SK-N-SH (cell line): ENCODE data around the gene MYO16. TPM values are rescaled to one million over a fixed set of nuclear protein-coding genes. Genes with fewer than 3 reads are reported as not detected.

Experiments
- CTCF ChIA-PET: fragments of 300-600, 350-600 bp; formaldehyde crosslinking; extraction: SDS; loops from one replicate; lab custom pipeline; 2021; lab: Yijun Ruan, JAX
- POLR2A ChIA-PET: fragments of 350-600 bp; sonication (Branson Sonifier 250); formaldehyde crosslinking; extraction: SDS; loops from one replicate; lab custom pipeline; 2020; ENCODE audit warnings: antibody characterized with exemption, inconsistent platforms; lab: Yijun Ruan, JAX
- DNase-seq: peaks from one replicate; pipeline ENCODE4 v3.0.0; 2012
- H2AFZ ChIP-seq: fragments of 200-600 bp; sonication (generic); 2 replicates; pipeline ENCODE4 v1.8.1; 2016; ENCODE audit warnings: antibody characterized with exemption, mild to moderate bottlenecking, low read depth
- H3F3A ChIP-seq: fragments of 200-600 bp; sonication (generic); replicated peaks from 2 replicates; pipeline ENCODE3; 2016; ENCODE audit warnings: antibody characterized with exemption, mild to moderate bottlenecking; ENCODE audit not compliant: insufficient read depth
- H3K27ac ChIP-seq, 2 experiments: fragments of 200-500 bp in 1 of 2; fragments of 200-600 bp in 1 of 2; sonication (Bioruptor generic) in 1 of 2; sonication (generic), shearing (Covaris generic) in 1 of 2; 2 replicates each; pipeline versions ENCODE4 v1.5.1 to v1.6.1; 2014 to 2016; ENCODE audit warnings: low read depth in 2 of 2, inconsistent platforms in 1 of 2, low read length in 1 of 2, mild to moderate bottlenecking in 1 of 2, mixed read lengths in 1 of 2
- H3K27me3 ChIP-seq: fragments of 200-600 bp; sonication (generic), shearing (Covaris generic); 2 replicates; pipeline ENCODE4 v1.6.1; 2016; ENCODE audit warnings: mixed run types; ENCODE audit not compliant: insufficient read depth
- H3K36me3 ChIP-seq, 2 experiments: fragments of 200-500 bp in 1 of 2; fragments of 200-600 bp in 1 of 2; sonication (Bioruptor generic) in 1 of 2; sonication (generic) in 1 of 2; replicated peaks in 1 of 2; 2 replicates each; pipeline versions ENCODE3 to v1.5.1; 2014 to 2016; ENCODE audit warnings: low read length in 1 of 2, mild to moderate bottlenecking in 1 of 2; ENCODE audit not compliant: insufficient read depth in 2 of 2, control insufficient read depth in 1 of 2
- H3K4me1 ChIP-seq, 2 experiments: fragments of 200-500 bp in 1 of 2; fragments of 200-600 bp in 1 of 2; sonication (Bioruptor generic) in 1 of 2; sonication (generic), shearing (Covaris generic) in 1 of 2; 2 replicates each; pipeline versions ENCODE4 v1.5.1 to v1.6.1; 2014 to 2016; ENCODE audit warnings: low read depth in 1 of 2, low read length in 1 of 2, mixed run types in 1 of 2; ENCODE audit not compliant: insufficient read depth in 2 of 2, control insufficient read depth in 1 of 2
- H3K4me2 ChIP-seq: fragments of 200-600 bp; sonication (generic), shearing (Covaris generic); 2 replicates; pipeline ENCODE4 v1.6.1; 2017; ENCODE audit warnings: mixed run types
- H3K4me3 ChIP-seq, 2 experiments: fragments of 200-500 bp in 1 of 2; fragments of 200-600 bp in 1 of 2; sonication (Bioruptor generic) in 1 of 2; sonication (generic), shearing (Covaris generic) in 1 of 2; 2 replicates each; pipeline versions ENCODE4 v1.5.1 to v1.8.1; 2014 to 2016; ENCODE audit warnings: low read depth in 2 of 2, inconsistent platforms in 1 of 2, low read length in 1 of 2, mild to moderate bottlenecking in 1 of 2, mixed read lengths in 1 of 2, moderate library complexity in 1 of 2
- H3K79me2 ChIP-seq: fragments of 200-600 bp; sonication (generic); 2 replicates; pipeline ENCODE4 v1.8.1; 2017; ENCODE audit warnings: mild to moderate bottlenecking; ENCODE audit not compliant: insufficient read depth
- H3K9ac ChIP-seq: fragments of 200-600 bp; sonication (generic); 2 replicates; pipeline ENCODE4 v1.6.1; 2017; ENCODE audit warnings: mixed run types
- H3K9me2 ChIP-seq: fragments of 200-600 bp; sonication (generic); 2 replicates; pipeline ENCODE4 v1.6.1; 2017; ENCODE audit warnings: mixed run types
- H3K9me3 ChIP-seq: fragments of 200-600 bp; sonication (generic); 2 replicates; pipeline ENCODE4 v1.6.1; 2017; ENCODE audit warnings: mixed run types, mild to moderate bottlenecking, moderate library complexity
- H4K20me1 ChIP-seq: fragments of 200-600 bp; sonication (generic); 2 replicates; pipeline ENCODE4 v1.6.1; 2017; ENCODE audit warnings: mild to moderate bottlenecking, mixed run types; ENCODE audit not compliant: insufficient read depth
- CHD2 ChIP-seq: fragments of 150-350 bp; IDR thresholded peaks from 2 replicates; pipeline ENCODE4 v1.6.1; 2018; ENCODE audit warnings: low read length; ENCODE audit not compliant: partially characterized antibody
- EP300 ChIP-seq, 2 experiments: IDR thresholded peaks; 2 replicates each; pipeline versions ENCODE4 v1.4.0 to v1.6.1; 2012; ENCODE audit warnings: borderline replicate concordance in 1 of 2, low read depth in 1 of 2, low read length in 1 of 2
- EZH2phosphoT487 ChIP-seq: fragments of 200-600 bp; sonication (generic); IDR thresholded peaks from 2 replicates; pipeline ENCODE4 v1.6.1; 2017; ENCODE audit warnings: low read depth, mixed run types, mild to moderate bottlenecking, antibody characterized with exemption, moderate library complexity, borderline replicate concordance
- FOXM1 ChIP-seq: IDR thresholded peaks from 2 replicates; pipeline ENCODE4 v1.4.0; 2012; ENCODE audit warnings: low read depth, mild to moderate bottlenecking
- GABPA ChIP-seq: IDR thresholded peaks from 2 replicates; pipeline ENCODE4 v1.4.0; 2012; ENCODE audit warnings: low read depth, mild to moderate bottlenecking
- GATA2 ChIP-seq: sonication (generic); formaldehyde crosslinking; IDR thresholded peaks from 2 replicates; pipeline ENCODE4 v1.5.0; 2020; ENCODE audit warnings: mild to moderate bottlenecking, missing genetic modification reagents
- JUND ChIP-seq: IDR thresholded peaks from 2 replicates; pipeline ENCODE4 v1.4.0; 2012
- MEF2A ChIP-seq: IDR thresholded peaks from 2 replicates; pipeline ENCODE4 v1.4.0; 2012; ENCODE audit warnings: low read depth, borderline replicate concordance
- MXI1 ChIP-seq: IDR thresholded peaks from 2 replicates; pipeline ENCODE4 v1.6.1; 2012; ENCODE audit warnings: mild to moderate bottlenecking, low read depth, low read length, improper control_type of control experiment
- POLR2AphosphoS5 ChIP-seq: IDR thresholded peaks from 2 replicates; pipeline ENCODE4 v1.6.1; 2012; ENCODE audit warnings: low read depth, low read length
- RAD21 ChIP-seq: IDR thresholded peaks from 2 replicates; pipeline ENCODE4 v1.6.1; 2012; ENCODE audit warnings: mild to moderate bottlenecking, low read length
- RCOR1 ChIP-seq: fragments of 150-350 bp; IDR thresholded peaks from 2 replicates; pipeline ENCODE4 v1.6.1; 2017; ENCODE audit warnings: antibody characterized with exemption, low read length
- RFX5 ChIP-seq: IDR thresholded peaks from 2 replicates; pipeline ENCODE4 v1.6.1; 2012; ENCODE audit warnings: mild to moderate bottlenecking, improper control_type of control experiment, low read length
- SMC3 ChIP-seq: IDR thresholded peaks from 2 replicates; pipeline ENCODE4 v1.6.1; 2012; ENCODE audit warnings: low read depth, low read length, improper control_type of control experiment
- TAF1 ChIP-seq: IDR thresholded peaks from 2 replicates; pipeline ENCODE4 v1.6.1; 2012; ENCODE audit warnings: low read depth, mild to moderate bottlenecking, low read length, moderate library complexity, borderline replicate concordance
- TCF12 ChIP-seq: IDR thresholded peaks from 2 replicates; pipeline ENCODE4 v1.4.0; 2012
- WGBS: methylation state at CpG from one replicate; pipeline ENCODE4 v1.1.6; 2017; ENCODE audit warnings: low lambda C conversion rate; 5-methylcytosine and 5-hydroxymethylcytosine counted together
- polyA plus RNA-seq, 3 experiments: library from polyadenylated mRNA; depleted of rRNA; stranded (reverse); fragments of >200 nt; gene quantifications; 2 replicates each; pipeline ENCODE4 v1.2.3, GENCODE V29; 2012
- TF ChIP-seq, protein P1 (sequence below): fragments of 200-600 bp; sonication (generic); IDR thresholded peaks from 2 replicates; pipeline ENCODE4 v1.6.1; 2017; ENCODE audit warnings: antibody characterized with exemption, mild to moderate bottlenecking, moderate library complexity
- TF ChIP-seq, protein P2 (sequence below): fragments of 150-350 bp; IDR thresholded peaks from 2 replicates; pipeline ENCODE4 v1.6.1; 2016; ENCODE audit warnings: mild to moderate bottlenecking, low read depth, low read length
- TF ChIP-seq, protein P3 (sequence below): IDR thresholded peaks from 2 replicates; pipeline ENCODE4 v1.4.0; 2012; ENCODE audit warnings: low read depth, borderline replicate concordance

MYO16 gene
- polyA plus RNA-seq, 1 of the 3 experiments (the other 2 are of a cell fraction), result 0.07 TPM

DNA sequence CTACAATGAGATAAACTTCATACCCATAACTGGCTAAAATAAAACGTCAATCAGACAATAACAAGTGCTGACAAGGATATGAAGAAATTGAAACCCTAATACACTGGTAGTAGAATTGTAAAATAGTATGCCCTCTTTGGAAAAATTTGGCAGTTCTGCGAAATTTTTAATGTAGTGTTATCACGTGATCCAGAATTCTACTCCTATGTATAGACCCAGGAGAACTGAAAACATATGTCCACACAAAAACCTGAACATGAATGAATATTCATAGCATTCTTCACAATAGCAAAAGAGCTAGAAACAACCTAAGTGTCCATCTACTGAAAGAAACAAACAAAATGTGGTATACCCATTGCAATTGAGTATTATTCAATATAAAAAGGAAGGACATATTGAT lies 14.2 kb upstream of the MYO16 start:
- ChIA-PET POLR2A (no interaction called here), CTCF (interaction anchor here (4.6 kb wide), 1 partner anchor 280 kb away, joined by 18 read pairs; no protein-coding TSS in a partner anchor)
- no peaks in the 10 kb centered on the region for H3K4me1 ChIP-seq

More for the DNA sequence above, 14.2 kb upstream of the MYO16 start:
- no peaks in the 10 kb centered on the region for H4K20me1 ChIP-seq
- DNase-seq, result no peak
- no peak for TF ChIP-seq TCF12
- TF ChIP-seq RAD21, result no peak
- no peak for TF ChIP-seq EZH2phosphoT487
- TF ChIP-seq GATA2 (CRISPR knock-in tag), result no peak
- no peak for TF ChIP-seq SMC3
- TF ChIP-seq TAF1, result no peak
- no peak for TF ChIP-seq GABPA
- TF ChIP-seq, protein P1, sequence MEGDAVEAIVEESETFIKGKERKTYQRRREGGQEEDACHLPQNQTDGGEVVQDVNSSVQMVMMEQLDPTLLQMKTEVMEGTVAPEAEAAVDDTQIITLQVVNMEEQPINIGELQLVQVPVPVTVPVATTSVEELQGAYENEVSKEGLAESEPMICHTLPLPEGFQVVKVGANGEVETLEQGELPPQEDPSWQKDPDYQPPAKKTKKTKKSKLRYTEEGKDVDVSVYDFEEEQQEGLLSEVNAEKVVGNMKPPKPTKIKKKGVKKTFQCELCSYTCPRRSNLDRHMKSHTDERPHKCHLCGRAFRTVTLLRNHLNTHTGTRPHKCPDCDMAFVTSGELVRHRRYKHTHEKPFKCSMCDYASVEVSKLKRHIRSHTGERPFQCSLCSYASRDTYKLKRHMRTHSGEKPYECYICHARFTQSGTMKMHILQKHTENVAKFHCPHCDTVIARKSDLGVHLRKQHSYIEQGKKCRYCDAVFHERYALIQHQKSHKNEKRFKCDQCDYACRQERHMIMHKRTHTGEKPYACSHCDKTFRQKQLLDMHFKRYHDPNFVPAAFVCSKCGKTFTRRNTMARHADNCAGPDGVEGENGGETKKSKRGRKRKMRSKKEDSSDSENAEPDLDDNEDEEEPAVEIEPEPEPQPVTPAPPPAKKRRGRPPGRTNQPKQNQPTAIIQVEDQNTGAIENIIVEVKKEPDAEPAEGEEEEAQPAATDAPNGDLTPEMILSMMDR, result no peak
- TF ChIP-seq RFX5, result no peak
- no peak for TF ChIP-seq EP300 (IDR thresholded peaks at IDR 0.05; ENCODE audit: borderline replicate concordance in 1 of 2, low read depth in 1 of 2, low read length in 1 of 2)
- TF ChIP-seq MEF2A, result no peak
- no peak for TF ChIP-seq POLR2AphosphoS5
- TF ChIP-seq FOXM1, result no peak
- TF ChIP-seq, protein P2, sequence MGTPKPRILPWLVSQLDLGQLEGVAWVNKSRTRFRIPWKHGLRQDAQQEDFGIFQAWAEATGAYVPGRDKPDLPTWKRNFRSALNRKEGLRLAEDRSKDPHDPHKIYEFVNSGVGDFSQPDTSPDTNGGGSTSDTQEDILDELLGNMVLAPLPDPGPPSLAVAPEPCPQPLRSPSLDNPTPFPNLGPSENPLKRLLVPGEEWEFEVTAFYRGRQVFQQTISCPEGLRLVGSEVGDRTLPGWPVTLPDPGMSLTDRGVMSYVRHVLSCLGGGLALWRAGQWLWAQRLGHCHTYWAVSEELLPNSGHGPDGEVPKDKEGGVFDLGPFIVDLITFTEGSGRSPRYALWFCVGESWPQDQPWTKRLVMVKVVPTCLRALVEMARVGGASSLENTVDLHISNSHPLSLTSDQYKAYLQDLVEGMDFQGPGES, result no peak
- TF ChIP-seq, protein P3, sequence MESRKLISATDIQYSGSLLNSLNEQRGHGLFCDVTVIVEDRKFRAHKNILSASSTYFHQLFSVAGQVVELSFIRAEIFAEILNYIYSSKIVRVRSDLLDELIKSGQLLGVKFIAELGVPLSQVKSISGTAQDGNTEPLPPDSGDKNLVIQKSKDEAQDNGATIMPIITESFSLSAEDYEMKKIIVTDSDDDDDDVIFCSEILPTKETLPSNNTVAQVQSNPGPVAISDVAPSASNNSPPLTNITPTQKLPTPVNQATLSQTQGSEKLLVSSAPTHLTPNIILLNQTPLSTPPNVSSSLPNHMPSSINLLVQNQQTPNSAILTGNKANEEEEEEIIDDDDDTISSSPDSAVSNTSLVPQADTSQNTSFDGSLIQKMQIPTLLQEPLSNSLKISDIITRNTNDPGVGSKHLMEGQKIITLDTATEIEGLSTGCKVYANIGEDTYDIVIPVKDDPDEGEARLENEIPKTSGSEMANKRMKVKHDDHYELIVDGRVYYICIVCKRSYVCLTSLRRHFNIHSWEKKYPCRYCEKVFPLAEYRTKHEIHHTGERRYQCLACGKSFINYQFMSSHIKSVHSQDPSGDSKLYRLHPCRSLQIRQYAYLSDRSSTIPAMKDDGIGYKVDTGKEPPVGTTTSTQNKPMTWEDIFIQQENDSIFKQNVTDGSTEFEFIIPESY, result no peak
- no peak for TF ChIP-seq CHD2
- TF ChIP-seq RCOR1, result no peak
- TF ChIP-seq JUND, result no peak
- TF ChIP-seq MXI1, result no peak
- TF ChIP-seq, all 33 proteins: peak for 0
- Histone ChIP-seq H3K9me3 (no peaks in the 10 kb centered on the region), H3K79me2 (no peaks in the 10 kb centered on the region), H3K4me2 (no peak overlapping the region), H3K27me3 (no peaks in the 10 kb centered on the region), H3K9me2 (no peaks in the 10 kb centered on the region), H3K27ac (no peak overlapping the region), H3K4me3 (no peak overlapping the region), H3K36me3 (no peaks in the 10 kb centered on the region), H2AFZ (no peak overlapping the region), H3K9ac (no peak overlapping the region), H3F3A (no peaks in the 10 kb centered on the region)
- 13% methylated on average over 3 of the region's 3 CpGs for WGBS
